GM21723 (cell line): ENCODE data around the gene YRDC.

Experiments
- ATAC-seq: cut with Tn5 transposase; IDR thresholded peaks from one replicate; pipeline ENCODE4 v1.9.1; 2021; ENCODE audit warnings: mild to moderate bottlenecking, moderate library complexity; ENCODE audit not compliant: unreplicated experiment

Gene YRDC

GRCh38 chr1:37807555-37808368, at the start of gene YRDC, which contains the start of gene C1orf122:
Gene YRDC (minus strand): TSS chr1:37808208. CDS start chr1:37808180, 28 bp downstream.
Gene C1orf122 (plus strand): TSS chr1:37807790. CDS start chr1:37808405, 615 bp downstream.
- ATAC-seq, result peak; percentile 86

GRCh38 chr1:37854406-37854805, 46.4 kb upstream of the YRDC start:
- ATAC-seq, result no peak

- no peak for ATAC-seq
Measured at GRCh38 chr1:37853157-37853556, 45.1 kb upstream of the YRDC start.

- ATAC-seq, result no peak
Measured at GRCh38 chr1:37851782-37852210, 43.8 kb upstream of the YRDC start.

- no peak for ATAC-seq
Measured at GRCh38 chr1:37851262-37851661, 43.3 kb upstream of the YRDC start.

GRCh38 chr1:37850352-37850955, 42.4 kb upstream of the YRDC start:
- ATAC-seq, result no peak

GRCh38 chr1:37849480-37849879, 41.5 kb upstream of the YRDC start:
- no peak for ATAC-seq

- ATAC-seq, result no peak
Measured at GRCh38 chr1:37846647-37847339, 38.8 kb upstream of the YRDC start.

- no peak for ATAC-seq
Measured at GRCh38 chr1:37845786-37846185, 37.8 kb upstream of the YRDC start.

- no peak for ATAC-seq
Measured at GRCh38 chr1:37845049-37845646, 37.1 kb upstream of the YRDC start.

- ATAC-seq, result no peak
Measured at GRCh38 chr1:37844536-37844935, 36.5 kb upstream of the YRDC start.

GRCh38 chr1:37841652-37842051, 33.6 kb upstream of the YRDC start:
- no peak for ATAC-seq

GRCh38 chr1:37840711-37841110, 32.7 kb upstream of the YRDC start:
- ATAC-seq, result no peak

GRCh38 chr1:37839676-37840075, 31.7 kb upstream of the YRDC start:
- no peak for ATAC-seq

GRCh38 chr1:37836788-37837187, 28.8 kb upstream of the YRDC start:
- no peak for ATAC-seq

- ATAC-seq, result no peak
Measured at GRCh38 chr1:37831809-37832208, 23.8 kb upstream of the YRDC start.

- no peak for ATAC-seq
Measured at GRCh38 chr1:37831109-37831508, 23.1 kb upstream of the YRDC start.

- no peak for ATAC-seq
Measured at GRCh38 chr1:37828410-37829074, 20.5 kb upstream of the YRDC start.

GRCh38 chr1:37825506-37825905, 17.5 kb upstream of the YRDC start:
- no peak for ATAC-seq

- ATAC-seq, result no peak
Measured at GRCh38 chr1:37824001-37824400, 16.0 kb upstream of the YRDC start.
